ENCODE measurements around the gene TMEM147.

DNA sequence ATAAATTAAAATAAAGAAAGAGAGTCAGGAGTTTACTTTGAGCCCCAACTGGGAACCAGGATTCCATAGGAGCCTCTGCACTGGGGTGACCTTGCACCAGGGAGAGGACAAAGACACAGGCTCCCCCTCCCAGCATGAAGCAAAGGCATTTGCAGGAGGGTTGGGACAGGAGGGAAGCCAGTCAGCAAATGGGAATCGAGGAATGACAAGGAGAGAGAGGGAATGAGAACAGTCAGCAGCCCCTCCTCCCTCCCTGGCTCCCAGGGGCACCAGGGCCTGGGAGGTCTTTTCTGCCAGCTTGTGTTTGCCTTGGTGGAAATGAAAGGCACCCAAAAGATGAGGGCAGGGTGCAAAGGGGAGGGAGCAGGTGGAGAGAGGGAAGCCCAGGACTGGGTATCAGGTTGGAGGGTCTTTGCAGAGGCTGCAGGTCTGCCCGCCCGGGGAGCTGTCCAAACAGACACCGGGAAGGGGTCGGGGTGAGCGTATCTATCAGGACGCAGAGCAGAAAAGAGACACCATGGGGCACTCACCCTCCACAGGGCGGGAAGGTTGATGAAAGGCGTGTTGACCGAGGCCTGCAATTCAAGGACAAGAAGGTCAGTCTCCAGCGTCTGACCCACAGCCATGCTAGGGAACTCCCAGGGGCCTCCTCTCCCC lies 21.1 kb upstream of the TMEM147 start:
- no peak for TF ChIP-seq CTCF (IDR thresholded peaks at IDR 0.05; ENCODE audit: insufficient read depth, low read length)
- TF ChIP-seq POLR2AphosphoS5 (IDR thresholded peaks at IDR 0.05; ENCODE audit: low read depth): no peak
- no peak for TF ChIP-seq GABPA (IDR thresholded peaks at IDR 0.05; ENCODE audit: low read depth)
- TF ChIP-seq REST (IDR thresholded peaks at IDR 0.05; ENCODE audit: insufficient replicate concordance, low read depth): no peak
- TF ChIP-seq SPI1 (IDR thresholded peaks at IDR 0.05; ENCODE audit: borderline replicate concordance, low read depth): no peak

All from HL-60 (cell line).